Stimulated activated CD4-positive, alpha-beta T cell treated with anti-CD3 and anti-CD28 coated beads, Interleukin-2, amount 100 ng/mL, for 24 hours (primary cell): ENCODE data around the gene AKAP11.

Source experiments
- DNase-seq, 2 donors: peaks; one replicate each; pipeline ENCODE4 v3.0.0-alpha.2; 2020

The AKAP11 gene

DNA sequence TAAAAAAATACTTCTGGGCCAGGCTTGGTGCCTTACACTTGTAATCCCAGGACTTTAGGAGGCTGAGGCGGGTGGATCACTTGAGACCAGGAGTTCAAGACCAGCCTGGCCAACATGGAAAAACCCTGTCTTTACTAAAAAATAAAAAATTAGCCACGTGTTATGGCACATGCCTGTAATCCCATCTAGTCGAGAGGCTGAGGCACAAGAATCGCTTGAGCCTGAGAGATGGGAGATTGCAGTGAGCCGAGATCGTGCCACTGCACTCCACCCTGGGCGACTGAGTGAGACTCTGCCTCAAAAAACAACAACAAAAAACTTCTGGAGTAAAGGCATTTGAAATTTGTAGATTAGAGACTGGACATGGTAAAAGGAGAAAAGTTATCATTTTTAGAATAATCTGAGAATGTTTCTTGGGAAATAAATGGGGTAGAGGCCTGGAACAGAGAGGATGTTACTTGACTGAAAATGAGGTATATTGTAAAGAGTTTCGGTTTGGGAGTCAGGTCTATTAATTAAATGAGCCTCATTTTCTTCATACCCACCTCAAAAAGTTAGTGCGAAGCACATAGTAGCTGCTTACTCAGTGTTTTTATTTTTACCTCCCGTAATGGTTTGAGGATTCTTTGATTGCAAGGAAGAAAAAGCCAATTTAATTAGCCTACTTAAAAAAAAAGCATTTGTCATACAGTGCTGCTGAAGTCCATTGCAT lies 2.6 kb downstream of the AKAP11 start:
- DNase-seq, result peak in 1 of 2 donors; percentile 7

DNA sequence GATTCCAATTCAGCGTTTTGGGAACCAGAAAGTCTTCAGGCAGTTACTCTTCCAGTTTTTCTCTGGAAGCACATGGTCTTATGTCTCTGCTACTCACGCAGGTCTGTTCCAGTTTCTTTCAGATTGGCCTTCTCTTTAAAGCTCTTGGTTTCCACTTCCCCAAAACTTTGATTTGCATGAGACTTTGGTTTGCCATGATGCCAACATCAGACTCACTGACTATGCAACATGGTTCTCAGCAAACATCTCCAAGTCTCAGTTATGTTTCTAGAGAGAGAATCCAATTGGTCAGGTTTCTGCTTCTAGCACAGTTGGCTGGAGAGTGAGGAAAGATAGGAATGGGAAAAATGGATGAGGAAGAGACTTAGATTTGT lies 3.1 kb downstream of the AKAP11 start:
- no peak for DNase-seq

DNA sequence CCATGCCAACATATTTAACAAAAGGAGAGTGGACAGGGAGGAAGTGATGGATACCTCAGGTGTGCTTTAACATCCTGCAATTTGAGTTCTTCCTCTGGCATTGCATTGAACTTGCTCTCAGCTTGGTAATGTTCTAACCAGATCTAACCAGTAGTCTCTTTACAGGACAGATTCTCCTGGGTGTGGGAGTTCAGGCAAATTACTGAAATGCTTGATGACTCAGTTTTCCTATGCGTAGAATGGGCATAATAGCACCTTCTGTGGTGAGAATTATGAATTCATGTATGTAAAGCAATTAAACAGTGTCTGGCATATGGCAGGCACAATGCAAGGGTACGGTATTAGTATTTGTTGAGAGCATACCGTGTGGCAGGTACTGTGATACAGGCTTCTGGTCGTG lies 3.6 kb downstream of the AKAP11 start:
- no peak for DNase-seq

GRCh38 chr13:42276683-42277082 lies 4.7 kb downstream of the AKAP11 start:
- DNase-seq, result no peak

- DNase-seq, result no peak
Measured at GRCh38 chr13:42277618-42278276, 5.8 kb downstream of the AKAP11 start.

DNA sequence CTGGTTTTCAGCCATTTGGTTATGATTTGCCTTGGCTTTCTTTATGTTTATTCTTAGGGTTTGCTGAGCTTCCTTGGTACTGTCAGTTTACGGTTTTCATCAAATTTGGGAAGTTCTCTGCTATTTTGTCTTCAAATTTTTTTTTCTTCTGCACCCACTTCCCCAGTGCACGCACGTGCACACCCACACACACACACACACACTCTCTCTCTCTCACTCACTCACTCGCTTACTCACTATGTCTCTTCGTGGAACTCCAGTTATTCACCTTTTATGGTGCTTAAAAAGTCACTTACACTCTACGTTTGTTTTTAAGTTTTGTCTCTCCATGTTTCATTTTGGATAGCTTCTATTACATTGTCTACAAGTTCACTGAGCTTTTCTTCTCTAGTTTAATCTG lies 7.1 kb downstream of the AKAP11 start:
- DNase-seq, result peak; percentile 15 to 40

GRCh38 chr13:42279986-42280385 lies 8.0 kb downstream of the AKAP11 start:
- no peak for DNase-seq

DNA sequence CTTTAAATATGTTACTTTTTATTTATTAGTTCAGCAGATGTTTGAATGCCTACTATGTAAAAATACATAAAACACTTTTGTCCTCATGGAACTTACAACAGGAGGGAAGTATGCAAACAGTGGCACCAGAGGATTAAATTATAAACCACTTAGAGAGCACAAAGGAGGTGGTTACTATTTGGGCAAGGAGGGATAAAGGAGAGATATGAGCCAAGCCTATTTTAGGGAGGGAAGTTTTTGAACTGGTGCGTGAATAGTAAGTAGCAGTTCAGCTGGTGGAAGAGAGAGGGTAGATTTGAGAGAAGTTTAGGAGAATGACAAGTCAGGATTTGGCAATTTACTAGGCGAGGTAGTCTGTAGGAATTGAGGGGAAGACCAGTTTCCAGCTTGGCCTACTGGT lies 8.6 kb downstream of the AKAP11 start:
- DNase-seq, result no peak

GRCh38 chr13:42283574-42283973 lies 11.6 kb downstream of the AKAP11 start:
- DNase-seq, result no peak

GRCh38 chr13:42284068-42284467 lies 12.1 kb downstream of the AKAP11 start:
- DNase-seq, result no peak

- DNase-seq, result no peak
Measured at GRCh38 chr13:42298392-42298791, 26.4 kb downstream of the AKAP11 start.

GRCh38 chr13:42305503-42305902 lies 33.6 kb downstream of the AKAP11 start:
- no peak for DNase-seq

DNA sequence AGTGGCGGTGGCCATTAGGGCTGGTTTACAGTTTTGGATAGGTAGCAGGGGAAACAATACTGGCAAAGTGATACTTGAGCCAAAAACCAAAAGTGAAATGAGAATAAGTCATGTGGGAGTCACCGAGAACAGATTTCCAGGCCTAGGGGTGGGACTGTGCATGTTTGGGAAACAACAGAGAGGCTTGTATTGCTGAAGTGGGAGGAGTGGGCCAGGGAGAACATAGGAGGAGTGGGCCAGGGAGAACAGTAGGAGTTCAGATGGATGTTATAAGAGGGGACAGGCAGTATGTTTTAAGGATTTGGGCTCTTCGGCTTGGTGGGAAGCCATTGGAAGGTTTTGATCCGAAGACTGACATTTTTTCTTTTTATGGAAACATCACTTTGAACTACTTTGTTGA lies 35.5 kb downstream of the AKAP11 start:
- no peak for DNase-seq

GRCh38 chr13:42312817-42313431 lies 41.0 kb downstream of the AKAP11 start:
- no peak for DNase-seq

DNA sequence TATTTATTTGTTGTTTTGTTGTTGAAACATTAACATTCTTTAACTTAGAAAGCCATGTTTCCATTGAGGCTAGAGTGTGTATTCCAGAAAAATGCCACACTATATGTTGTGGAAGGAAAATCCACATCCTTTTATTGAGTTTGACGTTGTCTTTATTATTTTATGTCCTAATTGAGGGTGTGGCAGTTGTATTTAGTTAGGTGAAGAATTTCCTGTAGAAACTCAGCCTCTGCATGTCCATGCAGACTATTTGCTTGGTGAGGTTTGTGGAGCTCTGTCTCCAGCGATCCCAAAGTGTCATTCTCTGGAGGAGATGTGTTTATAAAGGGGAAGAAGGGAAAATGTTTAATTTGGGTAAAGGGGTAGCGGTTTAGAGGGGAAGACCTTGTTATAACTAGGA lies 46.6 kb downstream of the AKAP11 start:
- DNase-seq, result no peak

GRCh38 chr13:42320375-42320787 lies 48.4 kb downstream of the AKAP11 start:
- DNase-seq, result no peak

DNA sequence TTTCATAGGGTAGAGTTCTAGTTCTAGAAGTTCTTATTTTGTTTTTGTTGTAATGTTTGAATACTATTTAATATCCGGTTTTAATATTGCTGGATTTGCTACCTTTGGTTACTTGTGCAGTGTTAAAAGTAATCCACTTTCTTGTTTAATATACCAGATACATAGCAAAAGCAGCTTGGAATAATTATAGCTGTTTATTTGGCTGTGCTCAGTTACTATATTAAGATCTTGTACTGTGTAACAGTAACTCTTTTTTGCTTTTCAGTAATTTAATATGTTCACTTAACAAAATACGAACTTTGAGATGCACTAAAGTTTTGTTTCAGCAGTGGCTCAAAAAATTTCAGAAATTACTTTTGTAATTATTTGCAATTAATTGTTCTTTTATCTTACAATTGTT lies 50.9 kb downstream of the AKAP11 start:
- DNase-seq, result no peak

- no peak for DNase-seq
Measured at GRCh38 chr13:42324704-42325103, 52.8 kb downstream of the AKAP11 start.

- no peak for DNase-seq
Measured at GRCh38 chr13:42327725-42328124, 55.8 kb downstream of the AKAP11 start.

DNA sequence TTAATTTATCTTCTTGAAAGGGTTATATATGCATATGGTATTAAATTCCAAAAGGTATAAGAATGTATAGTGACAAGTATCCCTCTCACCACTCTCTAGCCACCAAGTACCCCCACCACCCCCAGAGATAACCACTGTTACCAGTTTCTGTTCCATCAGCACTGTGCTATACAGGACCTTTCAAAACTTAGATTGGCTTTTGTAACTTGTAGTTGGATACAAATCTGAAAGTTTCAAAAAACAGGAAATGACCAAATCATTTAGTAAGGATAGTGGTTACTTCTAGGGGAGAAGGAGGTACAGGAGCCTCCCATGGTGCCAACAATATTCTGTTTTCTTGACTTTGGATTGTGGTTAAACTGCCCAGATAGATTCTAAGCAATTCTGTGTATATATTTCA lies 56.7 kb downstream of the AKAP11 start:
- no peak for DNase-seq

- no peak for DNase-seq
Measured at GRCh38 chr13:42329239-42329638, 57.3 kb downstream of the AKAP11 start.

GRCh38 chr13:42331009-42331408 lies 59.1 kb downstream of the AKAP11 start:
- no peak for DNase-seq

DNA sequence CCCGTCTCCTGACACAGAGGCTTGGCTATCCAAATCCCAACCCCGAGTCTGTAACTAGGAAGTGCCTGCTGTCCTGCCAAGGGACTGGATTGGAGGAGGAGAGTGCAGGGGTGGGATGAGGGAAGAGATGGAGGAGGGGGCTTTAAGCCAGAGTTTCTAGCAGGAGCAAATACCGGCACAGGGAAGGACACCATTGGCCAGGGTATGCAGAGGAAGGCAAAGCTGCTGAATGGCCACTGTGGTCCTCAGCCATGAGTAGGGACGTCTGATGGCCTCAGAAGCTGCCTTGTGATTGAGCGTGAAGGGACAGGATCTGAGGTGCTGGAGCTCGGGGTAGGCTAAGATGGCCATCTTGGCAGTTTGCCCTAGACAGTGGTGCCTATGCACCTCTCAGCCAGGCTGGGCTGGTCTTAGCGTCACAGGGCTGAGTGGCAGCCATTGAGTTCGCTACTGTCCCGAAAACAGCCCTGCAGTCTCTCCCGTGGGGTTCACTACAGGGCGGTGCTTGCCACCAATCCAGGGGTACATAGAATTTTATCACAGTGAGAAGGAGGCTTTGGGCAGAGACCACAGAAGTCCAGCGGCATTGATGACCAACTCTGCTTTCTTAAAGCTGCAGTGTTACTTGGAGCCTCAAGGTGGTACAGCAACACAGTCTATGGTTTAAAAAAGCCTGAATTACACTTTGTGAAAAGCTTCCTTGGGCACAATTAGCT lies 61.8 kb downstream of the AKAP11 start:
- DNase-seq, result no peak

DNA sequence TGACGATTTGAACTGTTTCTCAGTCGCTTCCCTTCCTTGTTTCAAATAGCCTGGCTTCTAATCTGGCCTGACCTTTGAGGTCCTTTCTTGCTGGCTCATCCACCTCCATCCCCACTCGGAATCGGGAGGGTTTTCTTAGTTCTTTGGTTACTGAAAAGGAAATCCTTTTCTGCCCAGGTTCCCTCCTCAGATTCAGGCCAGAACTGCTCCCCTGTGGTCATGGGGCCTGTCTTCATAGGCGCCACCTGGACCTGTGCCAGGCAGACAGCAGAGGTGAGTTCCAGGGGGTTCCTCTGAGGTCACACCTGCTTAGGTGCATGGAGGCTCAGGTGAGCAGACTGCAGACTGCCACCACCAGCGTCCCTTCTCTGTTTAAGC lies 62.4 kb downstream of the AKAP11 start:
- no peak for DNase-seq
